C4-2B (cell line): Measurements from ENCODE around the gene ADARB2.
"Not testable (repeated sequence)": the region's sequence is repeated elsewhere in the genome, so short reads cannot be mapped to it uniquely, and the experiment has no call there.

Experiments
- H3K27ac ChIP-seq: fragments of 450-650 bp; 2 replicates; pipeline ENCODE4 v1.5.1; 2017
- CTCF ChIP-seq: fragments of 450-650 bp; conservative IDR thresholded peaks from 2 replicates; pipeline ENCODE4 v1.5.1; 2017; ENCODE audit warnings: mild to moderate bottlenecking
- ZFX ChIP-seq: fragments of 450-650 bp; IDR thresholded peaks from 2 replicates; pipeline ENCODE4 v1.6.1; 2017

The ADARB2 gene

GRCh38 chr10:1159131-1160061 lies 577.9 kb downstream of the ADARB2 start:
- no peak overlapping the region for H3K27ac ChIP-seq
- TF ChIP-seq CTCF = no peak
- TF ChIP-seq ZFX = no peak

GRCh38 chr10:1158536-1158935 lies 578.8 kb downstream of the ADARB2 start:
- not testable (repeated sequence) for H3K27ac ChIP-seq

- no peak overlapping the region for H3K27ac ChIP-seq
- TF ChIP-seq CTCF = no peak
- TF ChIP-seq ZFX = no peak
Observed at GRCh38 chr10:1158066-1158465, 579.3 kb downstream of the ADARB2 start.

GRCh38 chr10:1157615-1157933 lies 579.8 kb downstream of the ADARB2 start:
- TF ChIP-seq ZFX = no peak
- no peak for TF ChIP-seq CTCF
- H3K27ac ChIP-seq = no peak overlapping the region

- no peak for TF ChIP-seq CTCF
- TF ChIP-seq ZFX = no peak
- no peak overlapping the region for H3K27ac ChIP-seq
Observed at GRCh38 chr10:1156921-1157614, 580.3 kb downstream of the ADARB2 start.

- no peak overlapping the region for H3K27ac ChIP-seq
- no peak for TF ChIP-seq CTCF
Observed at GRCh38 chr10:1156616-1156886, 580.8 kb downstream of the ADARB2 start.

- no peak overlapping the region for H3K27ac ChIP-seq
- no peak for TF ChIP-seq ZFX
- TF ChIP-seq CTCF = no peak
Observed at GRCh38 chr10:1155791-1156615, 581.3 kb downstream of the ADARB2 start.
